Duodenal mucosa (tissue), 2 donors: ENCODE results near the gene PRB3.

Source experiments
- H3K27ac ChIP-seq: one replicate; pipeline ENCODE4 v1.7.0; 2013; ENCODE audit warnings: low read depth, low read length
- H3K27me3 ChIP-seq, 2 donors: one replicate each; pipeline ENCODE4 v1.7.0; 2013; ENCODE audit warnings: low read length in 2 of 2, control low read depth in 1 of 2; ENCODE audit not compliant: insufficient read depth in 2 of 2, control insufficient read depth in 1 of 2
- H3K36me3 ChIP-seq, 2 donors: one replicate each; pipeline ENCODE4 v1.7.0; 2013; ENCODE audit warnings: low read length in 2 of 2, control low read depth in 1 of 2; ENCODE audit not compliant: insufficient read depth in 2 of 2, control insufficient read depth in 1 of 2
- H3K4me1 ChIP-seq, 2 donors: one replicate each; pipeline ENCODE4 v1.7.0; 2013; ENCODE audit warnings: low read length in 2 of 2, control low read depth in 1 of 2; ENCODE audit not compliant: insufficient read depth in 2 of 2, control insufficient read depth in 1 of 2
- H3K4me3 ChIP-seq, 2 donors: one replicate each; pipeline ENCODE4 v1.7.0; 2013; ENCODE audit warnings: low read length in 2 of 2, low read depth in 1 of 2
- H3K9ac ChIP-seq, 2 donors: one replicate each; pipeline ENCODE4 v1.7.0; 2013; ENCODE audit warnings: low read length in 2 of 2, low read depth in 1 of 2
- H3K9me3 ChIP-seq, 2 donors: one replicate each; pipeline ENCODE4 v1.7.0; 2013; ENCODE audit warnings: low read length in 2 of 2, control low read depth in 1 of 2; ENCODE audit not compliant: control insufficient read depth in 1 of 2

Gene PRB3

GRCh38 chr12:11269607-11270006 lies at the start of gene PRB3:
PRB3 (minus strand) TSS chr12:11269707; CDS start chr12:11269669, 38 bp downstream.
- Histone ChIP-seq H3K27me3 (no peaks in the 10 kb centered on the region), H3K9me3 (no peaks in the 10 kb centered on the region), H3K4me1 (no peaks in the 10 kb centered on the region), H3K4me3 (no peak within 1 kb of the TSS), H3K9ac (no peak within 1 kb of the TSS), H3K27ac (no peak within 1 kb of the TSS), H3K36me3 (no peaks in the 10 kb centered on the region)

DNA sequence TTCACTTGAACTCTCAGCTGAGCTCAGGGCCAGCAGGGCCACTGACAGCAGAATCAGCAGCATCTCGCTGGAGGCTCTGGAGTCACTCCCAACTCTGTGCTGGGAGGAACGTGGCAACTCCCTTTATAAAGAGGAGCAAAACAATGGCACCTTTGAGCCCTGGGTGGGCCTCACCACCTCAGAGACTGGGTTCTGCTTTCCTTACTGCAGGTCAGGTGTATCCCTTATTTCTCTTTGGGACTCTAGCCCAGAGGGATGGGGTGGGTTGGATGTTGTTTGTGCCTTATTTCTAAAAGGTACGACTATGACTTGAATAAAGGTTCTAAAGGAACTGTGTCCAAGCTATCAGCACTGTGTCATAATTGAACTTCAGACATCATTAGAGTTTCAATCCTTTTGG lies 40.8 kb upstream of the PRB3 start, which contains the start of gene PRB4:
Gene PRB4 (minus strand): TSS at position 101 of the 400 bp plus-strand sequence. CDS start 38 bp downstream, at position 63.
- Histone ChIP-seq H3K27me3 (no peaks in the 10 kb centered on the region), H3K36me3 (no peaks in the 10 kb centered on the region), H3K9ac (no peak within 1 kb of the TSS), H3K27ac (no peak within 1 kb of the TSS), H3K4me3 (no peak within 1 kb of the TSS), H3K4me1 (no peaks in the 10 kb centered on the region), H3K9me3 (no peaks in the 10 kb centered on the region)

- Histone ChIP-seq H3K9ac (no peak overlapping the region), H3K36me3 (no peaks in the 10 kb centered on the region), H3K27me3 (no peaks in the 10 kb centered on the region), H3K9me3 (no peaks in the 10 kb centered on the region), H3K4me3 (no peak overlapping the region), H3K27ac (no peak overlapping the region), H3K4me1 (no peaks in the 10 kb centered on the region)
Observed at GRCh38 chr12:11307143-11307542, 37.6 kb upstream of the PRB3 start.

DNA sequence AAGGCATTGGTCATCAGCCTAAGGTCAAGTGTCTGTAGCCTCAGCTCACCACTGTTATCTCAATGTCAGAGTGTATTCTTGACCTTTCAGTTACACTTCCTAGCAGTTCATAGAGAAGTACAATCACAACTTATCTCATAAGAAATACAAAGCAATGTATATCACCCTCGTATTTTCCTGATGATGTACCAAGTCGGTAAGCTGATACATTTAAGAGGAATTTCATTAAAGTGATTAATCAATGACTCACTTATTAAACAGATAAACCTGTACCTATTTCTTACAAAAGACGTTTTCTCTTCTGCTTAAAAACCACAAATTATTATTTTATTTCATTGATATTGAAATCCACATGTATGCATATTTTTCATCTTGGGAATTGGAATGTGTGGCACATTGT lies 3.9 kb upstream of the PRB3 start:
- no peaks in the 10 kb centered on the region for H3K36me3 ChIP-seq
- H3K27ac ChIP-seq = no peak overlapping the region
- no peaks in the 10 kb centered on the region for H3K9me3 ChIP-seq
- no peaks in the 10 kb centered on the region for H3K27me3 ChIP-seq
- H3K4me3 ChIP-seq = no peak overlapping the region
- no peaks in the 10 kb centered on the region for H3K4me1 ChIP-seq
- H3K9ac ChIP-seq = no peak overlapping the region

DNA sequence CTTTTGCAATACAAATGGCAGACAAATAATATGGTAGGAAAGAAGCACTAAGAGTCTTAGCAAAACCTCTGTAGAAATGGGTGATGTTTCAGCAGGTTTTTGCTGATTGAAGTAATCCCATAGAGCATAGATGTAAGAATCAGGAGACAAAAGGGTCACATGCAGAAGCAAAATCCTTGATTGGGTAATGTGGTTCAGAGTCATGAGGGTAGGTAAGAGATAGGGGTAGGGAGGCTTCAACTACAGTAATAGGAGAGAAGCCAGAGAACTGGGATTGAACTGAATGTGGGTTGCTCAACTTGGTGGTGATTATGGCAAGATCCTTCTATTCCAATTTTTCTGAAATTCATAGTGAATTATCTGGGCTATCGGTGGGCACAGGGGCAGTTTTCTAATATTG lies 5.0 kb downstream of the PRB3 start:
- no peaks in the 10 kb centered on the region for H3K4me1 ChIP-seq
- no peak overlapping the region for H3K4me3 ChIP-seq
- no peaks in the 10 kb centered on the region for H3K27me3 ChIP-seq
- no peaks in the 10 kb centered on the region for H3K36me3 ChIP-seq
- no peak overlapping the region for H3K9ac ChIP-seq
- peaks cover 0 to 2% of the 10 kb centered on the region in 2 donors for H3K9me3 ChIP-seq
- no peak overlapping the region for H3K27ac ChIP-seq

DNA sequence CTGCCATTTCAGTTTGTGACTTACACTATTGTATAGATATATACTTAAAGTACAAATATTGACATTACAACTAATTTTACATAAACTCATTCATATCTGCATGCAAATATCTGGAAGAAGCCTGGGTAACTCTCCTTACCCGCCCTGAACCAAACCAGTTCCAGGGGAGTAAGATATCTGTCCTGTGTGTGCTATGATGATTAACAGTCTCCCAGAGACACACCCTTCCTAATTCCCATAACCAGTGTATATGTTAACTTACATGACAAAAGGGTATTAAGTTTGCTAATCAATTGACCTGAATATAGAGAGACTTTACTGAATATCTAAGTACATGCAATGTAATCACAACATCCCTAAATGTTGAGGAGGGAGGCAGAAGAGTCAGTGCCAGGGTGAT lies 23.0 kb downstream of the PRB3 start:
- Histone ChIP-seq H3K27ac (no peak overlapping the region), H3K4me3 (no peak overlapping the region), H3K9ac (no peak overlapping the region), H3K4me1 (no peaks in the 10 kb centered on the region), H3K9me3 (no peaks in the 10 kb centered on the region), H3K27me3 (no peaks in the 10 kb centered on the region), H3K36me3 (no peaks in the 10 kb centered on the region)

DNA sequence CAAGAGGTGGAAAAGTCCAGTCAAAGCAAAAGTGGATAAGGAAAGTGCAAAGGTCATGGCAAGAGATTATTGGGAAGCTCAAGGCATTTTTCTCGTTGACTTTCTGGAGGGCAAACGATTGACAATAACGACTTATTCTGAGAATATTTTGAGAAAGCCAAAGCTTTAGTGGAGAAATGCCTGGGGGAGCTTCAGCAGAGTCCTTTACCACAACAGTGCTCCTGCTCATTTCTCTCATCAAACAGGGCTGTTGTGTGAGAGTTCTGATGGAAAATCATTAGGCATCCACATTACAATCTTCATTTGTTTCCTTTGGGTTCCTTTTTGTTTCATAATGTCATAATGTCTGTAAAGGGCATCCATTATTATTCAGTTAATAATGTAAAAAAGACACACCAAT lies 26.9 kb downstream of the PRB3 start:
- H3K9ac ChIP-seq = no peak overlapping the region
- no peak overlapping the region for H3K27ac ChIP-seq
- H3K36me3 ChIP-seq = no peaks in the 10 kb centered on the region
- H3K4me3 ChIP-seq = no peak overlapping the region
- no peaks in the 10 kb centered on the region for H3K27me3 ChIP-seq
- H3K4me1 ChIP-seq = no peaks in the 10 kb centered on the region
- H3K9me3 ChIP-seq = no peaks in the 10 kb centered on the region

DNA sequence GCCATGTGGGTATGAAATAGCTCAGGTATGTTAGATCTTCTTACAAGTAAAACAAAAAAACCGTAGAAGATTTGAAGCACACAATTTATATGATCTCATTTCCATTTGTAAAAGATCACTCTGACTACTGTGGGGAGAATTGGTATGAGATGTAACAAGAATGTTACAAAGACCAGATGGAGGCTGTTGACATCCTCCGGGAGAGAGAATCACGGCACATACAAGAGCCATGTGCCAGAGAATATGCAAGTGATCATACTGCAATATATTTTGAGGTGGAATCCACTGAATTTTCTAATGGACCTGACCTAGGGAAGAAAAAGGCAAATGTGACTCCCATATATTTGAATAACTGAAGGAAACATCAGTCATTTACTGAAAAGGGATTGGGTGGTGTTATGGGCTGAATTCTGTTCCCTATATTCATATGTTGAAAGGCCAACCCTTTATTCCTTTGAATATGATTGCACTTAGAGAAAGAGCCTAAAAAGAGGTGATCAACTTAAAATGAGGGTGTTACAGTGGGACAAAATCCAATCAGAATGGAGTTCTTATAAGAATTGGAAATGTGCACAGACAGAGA lies 29.1 kb downstream of the PRB3 start:
- Histone ChIP-seq H3K9ac (no peak overlapping the region), H3K27me3 (no peaks in the 10 kb centered on the region), H3K27ac (no peak overlapping the region), H3K4me1 (no peaks in the 10 kb centered on the region), H3K9me3 (no peaks in the 10 kb centered on the region), H3K4me3 (no peak overlapping the region), H3K36me3 (no peaks in the 10 kb centered on the region)

DNA sequence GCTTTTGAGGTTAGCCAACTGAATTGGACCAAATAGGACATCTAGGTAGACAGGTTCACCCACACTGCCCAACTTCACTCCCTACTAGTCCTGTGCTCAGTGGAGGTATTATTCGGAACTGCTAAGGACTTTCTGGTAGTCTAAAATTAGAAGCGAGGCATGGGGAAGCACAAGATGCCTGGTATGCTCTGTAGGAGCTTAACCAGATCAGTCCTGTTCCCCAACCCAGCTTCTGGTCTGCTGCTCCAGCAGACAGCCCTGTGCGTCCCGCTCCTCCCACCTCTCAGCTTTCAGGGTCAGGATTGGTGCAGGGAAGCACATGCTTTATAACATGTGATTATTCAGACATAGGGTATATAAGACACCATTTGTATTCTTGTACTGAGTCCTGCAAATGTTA lies 31.2 kb downstream of the PRB3 start:
- H3K36me3 ChIP-seq = no peaks in the 10 kb centered on the region
- H3K4me3 ChIP-seq = no peak overlapping the region
- no peak overlapping the region for H3K27ac ChIP-seq
- H3K9me3 ChIP-seq = no peaks in the 10 kb centered on the region
- no peaks in the 10 kb centered on the region for H3K27me3 ChIP-seq
- H3K4me1 ChIP-seq = no peaks in the 10 kb centered on the region
- no peak overlapping the region for H3K9ac ChIP-seq

DNA sequence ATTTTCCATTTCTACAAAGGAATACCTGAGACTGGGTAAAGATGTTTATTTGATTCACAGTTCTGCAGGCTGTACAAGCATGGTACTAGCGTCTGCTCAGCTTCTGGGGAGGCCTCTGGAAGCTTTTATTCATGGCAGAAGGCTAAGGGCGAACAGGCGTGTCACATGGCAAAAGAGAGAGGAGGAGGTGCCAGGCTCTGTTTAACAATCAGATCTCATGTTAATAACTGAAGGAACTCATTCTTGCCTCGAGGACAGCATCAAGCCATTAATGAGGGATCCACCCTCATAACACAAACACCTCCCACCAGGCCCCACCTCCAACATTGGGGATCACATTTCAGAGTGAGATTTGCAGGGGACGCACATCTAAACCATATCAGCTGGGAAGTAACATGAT lies 36.0 kb downstream of the PRB3 start:
- H3K4me1 ChIP-seq = no peaks in the 10 kb centered on the region
- no peaks in the 10 kb centered on the region for H3K9me3 ChIP-seq
- H3K36me3 ChIP-seq = no peaks in the 10 kb centered on the region
- no peak overlapping the region for H3K9ac ChIP-seq
- no peak overlapping the region for H3K4me3 ChIP-seq
- H3K27me3 ChIP-seq = no peaks in the 10 kb centered on the region
- no peak overlapping the region for H3K27ac ChIP-seq
